Natural killer cell (primary cell): Measurements from ENCODE around the gene CTIF. TPM values are rescaled to one million over a fixed set of nuclear protein-coding genes. Genes with fewer than 3 reads are reported as not detected.

ENCODE experiments used
- ATAC-seq, 3 donors: fragments of 150-1000 bp in 2 of 3; fragments of 200-7000 bp in 1 of 3; cut with Tn5 transposase; 1 replicate in 1 of 3; 2 replicates in 2 of 3; pipeline ENCODE4 v1.10.0; 2021; ENCODE audit warnings: mild to moderate bottlenecking in 2 of 3, moderate library complexity in 2 of 3
- DNase-seq, 2 donors: peaks; one replicate each; pipeline versions ENCODE4 v3.0.0 to v3.0.0-alpha.2; 2013 to 2021; ENCODE audit warnings: mixed read lengths in 1 of 2
- H3K27ac ChIP-seq: one replicate; pipeline ENCODE4 v1.5.1; 2013; ENCODE audit warnings: mild to moderate bottlenecking, low read length
- H3K27me3 ChIP-seq: one replicate; pipeline ENCODE4 v1.6.1; 2013; ENCODE audit warnings: low read length; ENCODE audit not compliant: control insufficient read depth, insufficient read depth
- H3K36me3 ChIP-seq: one replicate; pipeline ENCODE4 v1.6.1; 2013; ENCODE audit warnings: low read length; ENCODE audit not compliant: control insufficient read depth, insufficient read depth
- H3K4me1 ChIP-seq: one replicate; pipeline ENCODE4 v1.6.1; 2013; ENCODE audit warnings: low read length; ENCODE audit not compliant: control insufficient read depth, insufficient read depth
- H3K4me3 ChIP-seq: one replicate; pipeline ENCODE4 v1.5.1; 2013; ENCODE audit warnings: low read length
- H3K9me3 ChIP-seq: one replicate; pipeline ENCODE4 v1.6.1; 2013; ENCODE audit warnings: low read length; ENCODE audit not compliant: control insufficient read depth, insufficient read depth
- H3K27ac Mint-ChIP-seq, 2 donors: one replicate each; pipeline ENCODE4 v1.8.0; 2022; ENCODE audit warnings: mild to moderate bottlenecking in 2 of 2, mixed read lengths in 2 of 2, moderate library complexity in 1 of 2
- H3K27me3 Mint-ChIP-seq, 2 donors: one replicate each; pipeline ENCODE4 v1.8.0; 2022; ENCODE audit warnings: low read depth in 2 of 2, mixed read lengths in 2 of 2
- H3K36me3 Mint-ChIP-seq: one replicate; pipeline ENCODE4 v1.8.0; 2022; ENCODE audit warnings: mixed read lengths
- H3K4me1 Mint-ChIP-seq, 2 donors: one replicate each; pipeline ENCODE4 v1.8.0; 2022; ENCODE audit warnings: mixed read lengths in 2 of 2
- H3K4me3 Mint-ChIP-seq: one replicate; pipeline ENCODE4 v1.8.0; 2022; ENCODE audit warnings: mild to moderate bottlenecking, moderate library complexity, mixed read lengths
- H3K9me3 Mint-ChIP-seq, 2 donors: one replicate each; pipeline ENCODE4 v1.8.0; 2022; ENCODE audit warnings: mixed read lengths in 2 of 2
- CTCF ChIP-seq: fragments of 200-600 bp; IDR thresholded peaks from one replicate; pipeline ENCODE4 v1.8.0; 2022; ENCODE audit warnings: antibody characterized with exemption
- WGBS: methylation state at CpG from one replicate; pipeline ENCODE4 v1.1.7; 2013; ENCODE audit warnings: missing lambda C conversion rate; ENCODE audit not compliant: insufficient coverage; 5-methylcytosine and 5-hydroxymethylcytosine counted together
- intact Hi-C: fragments of 100-400 bp; cut with micrococcal nuclease; formaldehyde crosslinking; loops from one replicate; pipeline ENCODE4 v1.14.2; 2022
- total RNA-seq, 4 donors: library from RNA; stranded (reverse); fragments of 120-200 nt in 1 of 4; gene quantifications; one replicate each; pipeline versions ENCODE4 v1.2.3 to v1.2.4, GENCODE V29; 2013 to 2022

Gene CTIF
- total RNA-seq, 3 donors from 2014 or later (not counting 1 experiment from before 2014, with no cell fraction given) = 6.9 to 10.2 (median 8.2) TPM

DNA sequence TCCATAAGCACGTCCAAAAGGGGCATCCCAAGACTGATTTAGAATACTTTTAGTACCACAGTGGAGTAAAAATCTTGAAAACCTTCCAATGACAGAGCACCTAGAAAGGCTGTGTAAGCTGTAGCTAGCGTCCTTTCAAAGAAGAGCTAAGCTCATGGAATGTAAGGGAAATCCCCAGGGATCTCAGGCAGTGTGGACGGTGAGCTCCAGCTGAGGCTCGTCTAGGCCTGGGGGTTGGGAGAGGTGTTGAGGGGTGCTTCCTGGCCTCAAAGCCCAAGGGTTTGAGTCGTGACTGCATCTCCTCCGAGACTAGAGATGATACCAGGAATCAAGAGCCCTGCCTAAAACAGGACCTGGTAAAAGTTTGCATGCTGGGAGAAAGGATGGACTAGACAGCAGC lies 7.6 kb downstream of the CTIF start:
- H3K9me3 ChIP-seq = no peaks in the 10 kb centered on the region
- H3K27me3 Mint-ChIP-seq = peaks cover 8 to 15% of the 10 kb centered on the region in 2 donors
- ATAC-seq = no peak
- H3K4me1 Mint-ChIP-seq = peaks cover 0 to 7% of the 10 kb centered on the region in 2 donors
- peaks cover 1% of the 10 kb centered on the region for H3K4me1 ChIP-seq
- no peak overlapping the region for H3K4me3 ChIP-seq
- no peak overlapping the region for H3K27ac ChIP-seq
- WGBS = 82% methylated on average over 6 of the region's 6 CpGs
- intact Hi-C loops = no loop called here
- no peaks in the 10 kb centered on the region for H3K9me3 Mint-ChIP-seq
- no peaks in the 10 kb centered on the region for H3K36me3 Mint-ChIP-seq
- no peak overlapping the region for H3K4me3 Mint-ChIP-seq
- TF ChIP-seq CTCF = no peak
- DNase-seq = no peak
- H3K27me3 ChIP-seq = no peaks in the 10 kb centered on the region
- no peak overlapping the region for H3K27ac Mint-ChIP-seq
- no peaks in the 10 kb centered on the region for H3K36me3 ChIP-seq

DNA sequence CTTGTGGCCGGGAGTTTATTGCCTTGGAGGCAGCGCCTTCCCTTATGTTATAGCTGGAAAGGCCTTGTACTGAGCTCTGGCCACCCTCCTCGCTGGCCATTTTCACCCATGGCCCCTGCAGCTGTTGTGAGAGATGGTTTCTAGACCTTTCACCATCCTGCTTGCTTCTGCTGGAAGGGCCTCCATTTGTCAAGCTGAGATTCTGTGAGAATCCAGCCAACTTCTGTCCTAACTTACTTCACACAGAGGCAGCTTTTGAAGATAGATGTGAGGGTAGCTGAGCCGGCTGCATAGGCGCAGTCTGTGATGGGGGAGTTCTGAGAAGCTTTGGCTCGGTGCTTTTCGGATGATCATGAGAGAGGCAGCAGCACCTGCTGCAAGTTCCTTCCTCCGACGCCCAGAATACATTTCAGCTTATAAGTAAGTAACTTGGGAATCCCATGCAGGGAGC lies 8.7 kb downstream of the CTIF start:
- Histone ChIP-seq H3K9me3 (no peaks in the 10 kb centered on the region), H3K4me3 (no peak overlapping the region), H3K36me3 (no peaks in the 10 kb centered on the region), H3K27ac (no peak overlapping the region), H3K27me3 (no peaks in the 10 kb centered on the region), H3K4me1 (no peaks in the 10 kb centered on the region)
- intact Hi-C loops = no loop called here
- DNase-seq (no peak), ATAC-seq (no peak)
- Mint-ChIP-seq H3K9me3 (no peaks in the 10 kb centered on the region), H3K27me3 (peaks cover 8 to 15% of the 10 kb centered on the region in 2 donors), H3K27ac (no peak overlapping the region), H3K36me3 (no peaks in the 10 kb centered on the region), H3K4me3 (no peak overlapping the region), H3K4me1 (peaks cover 0 to 6% of the 10 kb centered on the region in 2 donors)
- TF ChIP-seq CTCF = no peak
- 90% methylated on average over 9 of the region's 9 CpGs for WGBS

- Mint-ChIP-seq H3K27me3 (peaks cover 8 to 15% of the 10 kb centered on the region in 2 donors), H3K4me3 (no peak overlapping the region), H3K27ac (no peak overlapping the region), H3K4me1 (peaks cover 0 to 6% of the 10 kb centered on the region in 2 donors), H3K9me3 (no peaks in the 10 kb centered on the region), H3K36me3 (no peaks in the 10 kb centered on the region)
- TF ChIP-seq CTCF = no peak
- WGBS = 75% methylated on average over 8 of the region's 8 CpGs
- intact Hi-C loops = no loop called here
- no peak overlapping the region for H3K4me3 ChIP-seq
- H3K36me3 ChIP-seq = no peaks in the 10 kb centered on the region
- H3K9me3 ChIP-seq = no peaks in the 10 kb centered on the region
- no peak overlapping the region for H3K27ac ChIP-seq
- ATAC-seq (no peak), DNase-seq (no peak)
- no peaks in the 10 kb centered on the region for H3K27me3 ChIP-seq
- H3K4me1 ChIP-seq = no peaks in the 10 kb centered on the region
Measured at GRCh38 chr18:48548011-48548771, 9.4 kb downstream of the CTIF start.
